Progenitor cell of endocrine pancreas (in vitro differentiated cells): ENCODE measurements around the gene ENHO. TPM values are rescaled to one million over a fixed set of nuclear protein-coding genes. Genes with fewer than 3 reads are reported as not detected.

ENCODE experiments used
- DNase-seq: peaks from one replicate; pipeline ENCODE4 v3.0.0; 2021; ENCODE audit warnings: low spot score; ENCODE audit not compliant: unreplicated experiment
- H3K27ac Mint-ChIP-seq: 2 replicates; pipeline ENCODE4 v1.8.0; 2021; ENCODE audit warnings: mild to moderate bottlenecking, moderate library complexity, mixed read lengths
- H3K27me3 Mint-ChIP-seq: 2 replicates; pipeline ENCODE4 v1.8.0; 2021; ENCODE audit warnings: mixed read lengths
- H3K36me3 Mint-ChIP-seq: 2 replicates; pipeline ENCODE4 v1.8.0; 2022; ENCODE audit warnings: mixed read lengths; ENCODE audit not compliant: insufficient read depth
- H3K4me1 Mint-ChIP-seq: 2 replicates; pipeline ENCODE4 v1.8.0; 2021; ENCODE audit warnings: low read depth, mixed read lengths
- H3K4me3 Mint-ChIP-seq: 2 replicates; pipeline ENCODE4 v1.8.0; 2021; ENCODE audit warnings: low read depth, mild to moderate bottlenecking, moderate library complexity, mixed read lengths
- H3K9me3 Mint-ChIP-seq: 2 replicates; pipeline ENCODE4 v1.8.0; 2021; ENCODE audit warnings: low read depth, mixed read lengths
- total RNA-seq: library from RNA; stranded (reverse); gene quantifications from 2 replicates; pipeline ENCODE4 v1.2.1, GENCODE V29; 2021
- TF ChIP-seq, protein P1 (sequence below): fragments of 200-600 bp; sonication (generic); IDR thresholded peaks from one replicate; pipeline ENCODE4 v1.5.0; 2021; ENCODE audit warnings: antibody characterized with exemption, mild to moderate bottlenecking; ENCODE audit not compliant: unreplicated experiment

Gene ENHO
- total RNA-seq, 1 donor from 2014 or later = 4.0 TPM

DNA sequence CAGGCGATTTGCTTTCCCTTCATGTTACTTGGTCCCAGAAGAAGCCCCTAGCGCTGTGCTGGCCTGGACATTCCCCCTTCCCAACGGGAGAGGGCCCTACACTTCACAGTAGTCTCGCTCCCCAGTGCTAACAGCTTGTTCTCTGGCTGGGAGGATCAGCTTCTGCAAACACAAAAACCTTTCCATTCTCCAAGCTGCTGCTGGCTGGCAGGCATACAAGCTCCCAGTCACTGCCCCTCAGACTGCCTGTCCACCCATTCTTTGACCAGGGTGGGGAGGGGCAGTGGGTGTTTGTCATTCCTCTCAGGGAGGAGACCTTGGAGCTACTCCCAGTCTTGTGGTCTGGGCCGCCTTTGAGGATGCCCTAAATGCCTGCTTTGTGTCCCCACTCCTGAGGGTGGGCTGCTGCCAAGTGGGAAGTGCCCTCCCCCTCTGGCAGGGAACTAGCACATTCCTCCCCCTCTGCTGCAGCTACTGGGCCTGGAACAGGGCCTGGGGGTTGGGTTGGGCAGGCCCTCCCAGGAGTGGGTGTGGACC is 20.8 kb downstream of the ENHO start:
- Mint-ChIP-seq H3K36me3 (no peaks in the 10 kb centered on the region), H3K4me1 (no peaks in the 10 kb centered on the region), H3K4me3 (no peak overlapping the region), H3K27ac (no peak overlapping the region), H3K27me3 (peaks cover 52% of the 10 kb centered on the region), H3K9me3 (no peaks in the 10 kb centered on the region)
- DNase-seq = no peak
- TF ChIP-seq, protein P1, sequence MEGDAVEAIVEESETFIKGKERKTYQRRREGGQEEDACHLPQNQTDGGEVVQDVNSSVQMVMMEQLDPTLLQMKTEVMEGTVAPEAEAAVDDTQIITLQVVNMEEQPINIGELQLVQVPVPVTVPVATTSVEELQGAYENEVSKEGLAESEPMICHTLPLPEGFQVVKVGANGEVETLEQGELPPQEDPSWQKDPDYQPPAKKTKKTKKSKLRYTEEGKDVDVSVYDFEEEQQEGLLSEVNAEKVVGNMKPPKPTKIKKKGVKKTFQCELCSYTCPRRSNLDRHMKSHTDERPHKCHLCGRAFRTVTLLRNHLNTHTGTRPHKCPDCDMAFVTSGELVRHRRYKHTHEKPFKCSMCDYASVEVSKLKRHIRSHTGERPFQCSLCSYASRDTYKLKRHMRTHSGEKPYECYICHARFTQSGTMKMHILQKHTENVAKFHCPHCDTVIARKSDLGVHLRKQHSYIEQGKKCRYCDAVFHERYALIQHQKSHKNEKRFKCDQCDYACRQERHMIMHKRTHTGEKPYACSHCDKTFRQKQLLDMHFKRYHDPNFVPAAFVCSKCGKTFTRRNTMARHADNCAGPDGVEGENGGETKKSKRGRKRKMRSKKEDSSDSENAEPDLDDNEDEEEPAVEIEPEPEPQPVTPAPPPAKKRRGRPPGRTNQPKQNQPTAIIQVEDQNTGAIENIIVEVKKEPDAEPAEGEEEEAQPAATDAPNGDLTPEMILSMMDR = peak; percentile 29

DNA sequence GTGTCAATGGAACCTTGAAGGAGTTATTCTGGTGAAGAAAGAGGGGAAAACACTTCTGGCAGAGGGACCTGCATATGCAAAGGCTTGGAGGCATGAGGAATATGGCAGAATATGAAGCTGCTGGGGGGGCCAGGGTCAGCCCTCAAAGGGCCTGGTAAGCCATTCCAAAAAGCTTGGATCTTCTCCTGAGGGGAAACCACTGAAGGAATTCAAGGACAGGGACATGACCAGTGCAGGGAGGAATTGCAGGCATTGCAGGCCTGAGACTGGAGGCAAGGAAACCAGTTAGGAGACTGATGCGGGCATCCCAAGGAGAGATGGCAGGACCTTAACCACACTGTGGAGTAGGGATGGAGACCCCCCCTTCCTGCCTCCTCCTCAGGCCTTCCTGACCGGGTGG is 21.4 kb downstream of the ENHO start:
- no peak overlapping the region for H3K27ac Mint-ChIP-seq
- no peaks in the 10 kb centered on the region for H3K4me1 Mint-ChIP-seq
- no peaks in the 10 kb centered on the region for H3K9me3 Mint-ChIP-seq
- no peak for DNase-seq
- TF ChIP-seq, protein P1 = no peak
- H3K4me3 Mint-ChIP-seq = no peak overlapping the region
- H3K36me3 Mint-ChIP-seq = no peaks in the 10 kb centered on the region
- H3K27me3 Mint-ChIP-seq = peaks cover 51% of the 10 kb centered on the region

DNA sequence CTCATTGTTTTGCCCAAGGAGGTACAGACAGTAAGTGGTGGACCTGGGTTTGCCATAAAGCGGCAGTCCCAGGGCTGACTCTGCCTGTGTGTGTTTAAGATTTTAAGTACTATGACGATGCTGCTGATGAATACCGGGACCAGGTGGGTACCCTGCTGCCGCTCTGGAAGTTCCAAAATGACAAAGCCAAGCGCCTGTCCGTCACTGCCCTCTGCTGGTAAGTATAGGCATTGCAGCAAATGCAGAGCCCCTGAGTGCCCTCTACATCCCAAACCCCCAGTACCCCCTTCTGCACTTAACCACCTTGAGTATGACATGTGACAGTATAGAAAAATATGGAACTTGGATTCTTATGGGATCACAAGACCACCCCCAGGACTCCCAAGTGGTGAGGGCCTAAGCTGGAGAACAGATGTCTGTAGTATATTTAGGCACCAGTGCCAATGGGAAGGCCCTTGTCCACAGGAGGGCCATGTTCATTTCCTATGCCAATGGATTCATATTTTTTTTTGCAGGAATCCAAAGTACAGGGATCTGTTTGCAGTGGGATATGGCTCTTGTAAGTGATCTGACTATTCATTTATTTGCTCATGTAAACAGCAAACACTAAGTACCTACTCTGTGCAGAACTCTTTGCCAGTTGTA is 22.0 kb downstream of the ENHO start:
- Mint-ChIP-seq H3K36me3 (no peaks in the 10 kb centered on the region), H3K27ac (no peak overlapping the region), H3K4me3 (no peak overlapping the region), H3K27me3 (peaks cover 51% of the 10 kb centered on the region), H3K9me3 (no peaks in the 10 kb centered on the region), H3K4me1 (no peaks in the 10 kb centered on the region)
- DNase-seq = peak; percentile 61
- TF ChIP-seq, protein P1 = peak; percentile 98

DNA sequence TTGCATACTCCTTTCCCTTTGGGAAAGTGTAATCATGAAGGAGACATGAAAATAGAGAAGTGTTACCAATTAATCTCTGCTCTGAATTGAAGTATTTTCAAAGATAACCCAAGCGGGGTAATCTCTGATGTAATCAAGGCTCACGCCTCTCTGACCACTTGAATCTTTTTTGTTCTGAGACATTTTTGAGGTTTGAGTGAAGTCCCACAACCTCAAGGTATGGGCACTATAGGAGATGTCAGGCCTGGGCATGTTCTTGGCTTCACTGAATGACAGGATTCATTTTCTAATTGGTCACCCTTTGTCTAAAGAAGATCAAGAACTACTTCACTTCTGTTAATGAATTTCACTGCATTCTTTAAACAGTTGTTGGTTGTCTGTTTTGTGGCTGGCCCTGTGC is 23.7 kb downstream of the ENHO start:
- no peaks in the 10 kb centered on the region for H3K9me3 Mint-ChIP-seq
- DNase-seq = no peak
- H3K4me3 Mint-ChIP-seq = no peak overlapping the region
- H3K27ac Mint-ChIP-seq = no peak overlapping the region
- H3K36me3 Mint-ChIP-seq = no peaks in the 10 kb centered on the region
- no peaks in the 10 kb centered on the region for H3K4me1 Mint-ChIP-seq
- H3K27me3 Mint-ChIP-seq = peaks cover 38% of the 10 kb centered on the region
- TF ChIP-seq, protein P1 = no peak

DNA sequence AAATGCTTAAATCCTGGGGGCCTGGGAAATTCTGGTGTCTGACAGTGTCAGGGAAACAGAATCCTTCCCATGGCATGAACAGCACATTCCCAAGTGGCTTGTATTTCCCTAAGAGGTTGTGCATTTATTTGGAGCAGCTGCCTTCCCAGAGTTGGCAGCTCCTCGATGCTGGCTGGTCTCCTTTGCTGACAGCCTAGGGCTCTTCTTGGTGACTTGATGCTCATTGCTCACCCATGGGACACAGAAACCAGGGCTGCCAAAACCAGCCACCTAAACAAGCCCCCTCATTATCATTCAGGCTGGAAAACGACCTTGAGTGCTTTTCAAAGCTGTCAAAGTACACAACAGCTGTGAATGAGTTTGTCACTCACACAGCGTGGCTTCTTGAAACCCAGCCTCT is 24.2 kb downstream of the ENHO start:
- DNase-seq = no peak
- TF ChIP-seq, protein P1 = no peak
- H3K27ac Mint-ChIP-seq = no peak overlapping the region

More for the DNA sequence above, 24.2 kb downstream of the ENHO start:
- H3K4me1 Mint-ChIP-seq = no peaks in the 10 kb centered on the region
- H3K27me3 Mint-ChIP-seq = peaks cover 36% of the 10 kb centered on the region
- no peaks in the 10 kb centered on the region for H3K9me3 Mint-ChIP-seq
- H3K4me3 Mint-ChIP-seq = no peak overlapping the region
- H3K36me3 Mint-ChIP-seq = no peaks in the 10 kb centered on the region
